GM23248 (cell line): ENCODE results near the gene CMTM1. TPM values are rescaled to one million over a fixed set of nuclear protein-coding genes. Genes with fewer than 3 reads are reported as not detected.

Experiments
- DNase-seq: peaks from one replicate; pipeline ENCODE4 v3.0.0-alpha.2; 2015
- H2AFZ ChIP-seq: fragments of 200-600 bp; sonication (generic); 2 replicates; pipeline ENCODE4 v1.6.1; 2016; ENCODE audit warnings: antibody characterized with exemption
- H3F3A ChIP-seq: fragments of 200-600 bp; sonication (generic); 2 replicates; pipeline ENCODE4 v1.6.1; 2016; ENCODE audit warnings: mild to moderate bottlenecking, antibody characterized with exemption, mixed run types; ENCODE audit not compliant: insufficient read depth
- H3K27ac ChIP-seq: fragments of 200-600 bp; sonication (generic); 2 replicates; pipeline ENCODE4 v1.5.1; 2016; ENCODE audit warnings: mild to moderate bottlenecking
- H3K27me3 ChIP-seq: fragments of 200-600 bp; sonication (generic); replicated peaks from 2 replicates; pipeline ENCODE4 v1.6.1; 2016; ENCODE audit warnings: mild to moderate bottlenecking; ENCODE audit not compliant: insufficient read depth
- H3K36me3 ChIP-seq: fragments of 200-600 bp; sonication (generic); 2 replicates; pipeline ENCODE4 v1.6.1; 2016; ENCODE audit warnings: low read depth, mild to moderate bottlenecking
- H3K4me1 ChIP-seq: fragments of 200-600 bp; sonication (generic); 2 replicates; pipeline ENCODE4 v1.6.1; 2016; ENCODE audit warnings: mild to moderate bottlenecking; ENCODE audit not compliant: insufficient read depth
- H3K4me2 ChIP-seq: fragments of 200-600 bp; sonication (generic); one replicate; pipeline ENCODE4 v1.6.1; 2016; ENCODE audit warnings: mild to moderate bottlenecking; ENCODE audit not compliant: unreplicated experiment
- H3K4me3 ChIP-seq: fragments of 200-600 bp; sonication (generic); 2 replicates; pipeline ENCODE4 v1.5.1; 2016; ENCODE audit warnings: mild to moderate bottlenecking
- H3K79me2 ChIP-seq: fragments of 200-600 bp; sonication (generic); 2 replicates; pipeline ENCODE4 v1.6.1; 2016; ENCODE audit warnings: mild to moderate bottlenecking; ENCODE audit not compliant: insufficient read depth
- H3K9ac ChIP-seq: fragments of 200-600 bp; sonication (generic); 2 replicates; pipeline ENCODE4 v1.6.1; 2016; ENCODE audit warnings: mild to moderate bottlenecking
- H3K9me2 ChIP-seq: fragments of 200-600 bp; sonication (generic); 2 replicates; pipeline ENCODE4 v1.6.1; 2016; ENCODE audit warnings: mixed run types, mild to moderate bottlenecking, moderate library complexity; ENCODE audit not compliant: insufficient read depth
- H3K9me3 ChIP-seq: fragments of 200-600 bp; sonication (generic); one replicate; pipeline ENCODE4 v1.6.1; 2017; ENCODE audit warnings: low read depth
- H4K20me1 ChIP-seq: fragments of 200-600 bp; sonication (generic); 2 replicates; pipeline ENCODE4 v1.6.0; 2016; ENCODE audit not compliant: insufficient read depth
- EZH2 ChIP-seq: fragments of 200-600 bp; sonication (generic); IDR thresholded peaks from 2 replicates; pipeline ENCODE4 v1.6.1; 2018; ENCODE audit warnings: antibody characterized with exemption, mild to moderate bottlenecking; ENCODE audit not compliant: insufficient read depth, poor library complexity, severe bottlenecking
- EZH2phosphoT487 ChIP-seq: fragments of 200-600 bp; sonication (generic); IDR thresholded peaks from 2 replicates; pipeline ENCODE4 v1.6.1; 2018; ENCODE audit warnings: antibody characterized with exemption, moderate library complexity, mild to moderate bottlenecking, low read depth; ENCODE audit not compliant: insufficient read depth
- WGBS, 2 experiments: methylation state at CpG; one replicate each; pipeline ENCODE4 v1.1.6; 2015 to 2017; ENCODE audit warnings: low lambda C conversion rate in 2 of 2, low coverage in 1 of 2; ENCODE audit errors: missing lambda C conversion rate in 2 of 2; 5-methylcytosine and 5-hydroxymethylcytosine counted together
- in situ Hi-C: fragments of 300-500 bp; cut with MboI; formaldehyde crosslinking; loops from 2 replicates; pipeline ENCODE4 v1.15.0; 2020
- polyA plus RNA-seq: library from polyadenylated mRNA; unstranded; fragments of >200 nt; fragmentation: Nextera tagmentation; extraction: Ambion mirVana; gene quantifications from 2 replicates; pipeline ENCODE4 v1.2.1, GENCODE V29; 2016
- total RNA-seq: library from RNA; depleted of rRNA; stranded (reverse); fragments of >200 nt; shearing (Covaris generic); gene quantifications from 2 replicates; pipeline ENCODE4 v1.2.3, GENCODE V29; 2014

The CMTM1 gene
- total and polyA plus RNA-seq, 2 experiments from 2014 or later = 3.1 to 6.8 TPM

DNA sequence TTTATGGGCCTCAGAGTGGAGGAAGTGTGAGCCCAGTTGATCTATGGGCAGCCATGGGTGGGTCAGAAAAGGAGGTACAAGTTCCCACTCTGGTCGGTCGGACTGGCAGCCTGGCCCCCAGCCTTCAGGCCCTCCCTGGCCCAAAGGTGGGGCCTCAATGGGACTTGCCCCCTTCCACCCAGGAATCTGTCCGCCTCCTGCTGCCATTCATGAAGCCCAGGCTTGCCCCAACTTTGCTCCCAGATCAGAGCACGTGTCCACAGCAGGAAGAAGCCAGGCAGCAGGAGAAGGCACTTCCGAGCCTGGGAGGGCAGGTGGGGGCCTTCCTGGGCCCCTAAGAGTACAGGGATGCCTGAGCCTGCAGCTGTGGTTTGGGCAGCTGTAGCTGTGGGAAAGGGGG is 35.2 kb downstream of the CMTM1 start:
- no peak overlapping the region for H2AFZ ChIP-seq
- no peaks in the 10 kb centered on the region for H3K9me2 ChIP-seq
- no peaks in the 10 kb centered on the region for H3K4me1 ChIP-seq
- no peak overlapping the region for H3K4me3 ChIP-seq
- no peak for DNase-seq
- no peaks in the 10 kb centered on the region for H3F3A ChIP-seq
- H3K9ac ChIP-seq = no peak overlapping the region
- no peaks in the 10 kb centered on the region for H3K36me3 ChIP-seq
- in situ Hi-C loops = no loop called here
- no peak for TF ChIP-seq EZH2phosphoT487
- no peak for TF ChIP-seq EZH2
- H3K9me3 ChIP-seq = no peaks in the 10 kb centered on the region
- H4K20me1 ChIP-seq = no peaks in the 10 kb centered on the region
- peaks cover 17% of the 10 kb centered on the region for H3K79me2 ChIP-seq
- H3K4me2 ChIP-seq = no peak overlapping the region
- no peak overlapping the region for H3K27ac ChIP-seq
- no peaks in the 10 kb centered on the region for H3K27me3 ChIP-seq
- WGBS, 2 experiments = 64 to 78% methylated on average over 5 of the region's 5 CpGs

DNA sequence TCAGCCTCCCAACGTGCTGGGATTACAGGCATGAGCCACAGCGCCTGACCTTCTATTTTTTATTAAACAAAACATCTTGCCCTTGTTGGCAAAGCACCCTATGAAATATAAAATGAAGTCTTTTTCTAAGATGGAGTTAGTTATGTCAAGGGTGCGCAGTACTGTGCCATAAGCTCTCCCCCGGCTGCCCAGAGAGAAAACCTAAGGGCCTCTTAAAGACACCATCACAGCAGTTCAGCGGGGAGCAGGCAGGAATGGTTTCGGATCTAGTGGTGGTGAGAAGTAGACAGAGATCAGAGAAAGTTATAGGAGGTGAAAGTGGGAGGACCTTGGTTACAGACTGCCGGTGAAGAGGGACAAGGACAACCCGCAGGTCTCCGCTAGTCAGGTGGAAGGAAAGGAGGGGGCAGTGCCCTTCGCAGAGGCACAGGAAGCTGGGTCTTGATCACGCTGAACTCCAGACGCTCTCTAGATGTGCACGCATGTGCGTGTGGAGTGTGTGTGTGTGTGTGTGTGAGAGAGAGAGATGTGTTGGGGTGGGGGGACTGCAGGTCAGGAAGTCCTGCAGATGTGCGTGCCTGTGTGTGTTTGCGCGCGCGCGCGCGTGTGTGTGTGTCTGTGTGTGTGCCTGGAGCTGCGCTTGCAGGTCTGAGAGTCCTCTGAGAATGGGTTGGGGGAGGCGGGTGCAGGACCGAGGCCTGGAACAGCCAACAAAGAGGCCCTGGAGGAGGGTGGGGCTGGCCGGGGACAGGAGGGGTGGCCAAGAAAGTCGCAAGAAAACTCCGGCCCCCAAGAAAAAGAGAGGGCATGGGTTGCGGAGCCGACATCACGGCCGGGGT is 37.5 kb downstream of the CMTM1 start:
- H3K27ac ChIP-seq = 0 out of 2 replicates have a peak overlapping the region, but pooled peaks have one; percentile 0
- peak overlapping the region; percentile 71 for H2AFZ ChIP-seq
- H3K4me1 ChIP-seq = peaks cover 7% of the 10 kb centered on the region
- no peaks in the 10 kb centered on the region for H4K20me1 ChIP-seq
- H3K79me2 ChIP-seq = peaks cover 26% of the 10 kb centered on the region
- in situ Hi-C loops = no loop called here
- WGBS, 2 experiments = 15 to 20% methylated on average over 26 to 32 of the region's 32 CpGs
- H3K9me2 ChIP-seq = no peaks in the 10 kb centered on the region
- H3K9me3 ChIP-seq = no peaks in the 10 kb centered on the region
- no peak for TF ChIP-seq EZH2
- TF ChIP-seq EZH2phosphoT487 = no peak
- H3K4me2 ChIP-seq = peak overlapping the region; percentile 56
- H3K9ac ChIP-seq = peak overlapping the region; percentile 88
- H3K27me3 ChIP-seq = no peaks in the 10 kb centered on the region
- peak overlapping the region; percentile 76 for H3K4me3 ChIP-seq
- no peaks in the 10 kb centered on the region for H3K36me3 ChIP-seq
- peak; percentile 64 for DNase-seq
- no peaks in the 10 kb centered on the region for H3F3A ChIP-seq

DNA sequence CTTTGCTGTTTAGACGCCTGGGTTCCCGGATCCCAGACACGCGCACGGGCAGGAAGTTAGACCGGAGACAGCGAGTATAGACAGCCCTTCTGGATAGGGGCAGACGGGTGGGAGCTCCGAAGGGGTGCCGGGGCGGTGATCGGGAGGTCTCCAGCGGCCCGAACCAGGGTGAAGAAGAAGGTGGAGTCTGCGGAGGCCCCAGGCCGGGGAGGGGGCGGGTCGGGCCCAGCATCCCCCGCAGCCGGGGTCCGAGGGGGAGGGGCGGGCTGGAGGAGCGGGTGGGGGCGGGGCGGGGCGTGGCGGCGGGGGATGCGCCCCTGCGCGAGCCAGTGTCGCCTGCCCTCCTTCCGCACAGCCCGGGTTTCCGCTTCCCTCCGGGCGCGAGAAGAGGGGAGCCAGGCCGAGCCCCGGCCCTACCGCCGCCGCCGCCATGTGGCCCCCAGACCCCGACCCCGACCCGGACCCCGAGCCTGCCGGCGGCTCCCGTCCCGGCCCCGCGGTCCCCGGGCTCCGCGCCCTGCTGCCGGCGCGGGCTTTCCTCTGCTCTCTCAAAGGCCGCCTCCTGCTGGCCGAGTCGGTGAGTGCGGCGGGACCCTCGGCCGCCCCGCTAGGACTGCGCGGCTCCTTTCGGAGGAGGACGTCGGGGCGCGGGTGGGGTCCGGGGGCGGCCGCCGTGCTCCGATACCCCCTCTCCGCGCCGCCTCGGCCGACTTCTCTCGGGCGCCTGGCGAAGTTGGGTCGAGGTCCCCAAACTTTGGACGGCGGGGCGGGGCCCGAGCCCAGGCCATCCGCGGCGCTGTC is 38.3 kb downstream of the CMTM1 start, which contains the start of gene CMTM3:
CMTM3 (plus strand) TSS at position 329 of the 801 bp plus-strand sequence; CDS start at position 431, 102 bp downstream.
- WGBS, 2 experiments = 0 to 1% methylated on average over 26 to 64 of the region's 96 CpGs
- peak; percentile 87 for DNase-seq

More for the DNA sequence above, 38.3 kb downstream of the CMTM1 start, which contains the start of gene CMTM3:
- Histone ChIP-seq H3K4me2 (peak within 1 kb of the TSS; percentile 57), H3K9me3 (no peaks in the 10 kb centered on the region), H3K36me3 (no peaks in the 10 kb centered on the region; the same call in 1 of the 2 replicates), H3K79me2 (peaks cover 35% of the 10 kb centered on the region), H3K27me3 (no peaks in the 10 kb centered on the region), H3K4me3 (peak within 1 kb of the TSS; percentile 76), H3K9ac (peak within 1 kb of the TSS; percentile 88), H3K4me1 (peaks cover 10% of the 10 kb centered on the region), H3F3A (no peaks in the 10 kb centered on the region), H4K20me1 (no peaks in the 10 kb centered on the region), H3K9me2 (no peaks in the 10 kb centered on the region), H3K27ac (peak within 1 kb of the TSS; percentile 43), H2AFZ (peak within 1 kb of the TSS; percentile 79)
- in situ Hi-C loops = no loop called here
- TF ChIP-seq EZH2phosphoT487 (no peak), EZH2 (no peak)
